GM23248 (cell line): ENCODE results near the gene CROCC2.

Experiments used
- EZH2 ChIP-seq: fragments of 200-600 bp; sonication (generic); IDR thresholded peaks from 2 replicates; pipeline ENCODE4 v1.6.1; 2018; ENCODE audit warnings: antibody characterized with exemption, mild to moderate bottlenecking; ENCODE audit not compliant: insufficient read depth, poor library complexity, severe bottlenecking
- EZH2phosphoT487 ChIP-seq: fragments of 200-600 bp; sonication (generic); IDR thresholded peaks from 2 replicates; pipeline ENCODE4 v1.6.1; 2018; ENCODE audit warnings: antibody characterized with exemption, moderate library complexity, mild to moderate bottlenecking, low read depth; ENCODE audit not compliant: insufficient read depth

DNA sequence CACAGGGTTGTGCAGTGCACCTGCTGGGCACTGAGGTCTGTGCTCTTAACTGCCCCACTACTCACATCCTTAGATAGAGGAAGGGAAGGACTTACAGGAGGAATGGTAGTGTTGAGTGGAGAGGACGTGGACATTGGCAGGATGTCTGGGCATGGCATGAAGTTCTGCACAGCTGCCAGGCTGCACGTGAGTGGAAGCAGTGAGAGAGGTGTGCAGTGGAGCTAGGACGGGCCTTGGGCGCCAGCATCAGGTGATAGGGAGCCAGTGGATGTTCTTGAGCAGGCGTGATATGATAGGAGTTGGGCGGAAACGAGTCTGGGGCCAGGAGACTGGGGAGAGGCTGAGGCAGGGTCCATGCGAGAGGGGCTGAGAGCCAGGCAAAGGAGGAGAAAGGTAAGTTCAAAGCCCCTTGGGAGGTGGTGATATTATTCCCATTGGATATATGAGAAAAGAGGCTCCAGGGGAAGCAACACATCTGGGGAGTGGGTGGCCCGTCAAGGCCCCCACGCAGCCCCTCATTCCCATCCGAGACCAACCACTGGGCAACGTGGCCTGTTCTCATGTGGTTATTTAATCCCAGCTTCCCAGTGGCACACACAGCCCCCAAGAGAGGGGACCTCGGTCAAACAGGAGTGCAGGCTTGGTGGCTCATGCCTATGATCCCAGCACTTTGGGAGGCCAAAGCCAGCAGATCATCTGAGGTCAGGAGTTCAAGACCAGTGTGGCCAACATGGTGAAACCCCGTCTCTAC lies 46.5 kb downstream of the CROCC2 start:
- TF ChIP-seq EZH2 (no peak), EZH2phosphoT487 (no peak)
